Parathyroid adenoma (tissue), 2 donors: ENCODE measurements around the gene USP36.

Experiments used
- H2AFZ ChIP-seq: fragments of 300-600 bp; sonication (generic); one replicate; pipeline ENCODE4 v1.7.0; 2017; ENCODE audit warnings: antibody characterized with exemption, mild to moderate bottlenecking
- H3K27ac ChIP-seq: fragments of 300-600 bp; sonication (generic); one replicate; pipeline ENCODE4 v1.7.0; 2017
- H3K27me3 ChIP-seq: fragments of 300-600 bp; sonication (generic); one replicate; pipeline ENCODE4 v1.7.0; 2017; ENCODE audit warnings: low read length; ENCODE audit not compliant: control insufficient read depth, insufficient read depth
- H3K36me3 ChIP-seq: fragments of 300-600 bp; sonication (generic); one replicate; pipeline ENCODE4 v1.7.0; 2017; ENCODE audit warnings: low read length; ENCODE audit not compliant: control insufficient read depth, insufficient read depth
- H3K4me1 ChIP-seq: fragments of 300-600 bp; sonication (generic); one replicate; pipeline ENCODE4 v1.7.0; 2017; ENCODE audit warnings: control low read depth
- H3K4me2 ChIP-seq: fragments of 300-600 bp; sonication (generic); one replicate; pipeline ENCODE4 v1.7.0; 2017; ENCODE audit warnings: low read length
- H3K4me3 ChIP-seq: fragments of 300-600 bp; sonication (generic); one replicate; pipeline ENCODE4 v1.7.0; 2017; ENCODE audit warnings: low read depth, low read length
- H3K79me2 ChIP-seq: fragments of 300-600 bp; sonication (generic); one replicate; pipeline ENCODE4 v1.7.0; 2017; ENCODE audit warnings: control low read depth
- H3K9ac ChIP-seq: fragments of 300-600 bp; sonication (generic); one replicate; pipeline ENCODE4 v1.7.0; 2017; ENCODE audit warnings: mild to moderate bottlenecking
- H3K9me3 ChIP-seq: fragments of 300-600 bp; sonication (generic); one replicate; pipeline ENCODE4 v1.7.0; 2017; ENCODE audit warnings: low read length; ENCODE audit not compliant: control insufficient read depth
- CTCF ChIP-seq: fragments of 300-600 bp; sonication (generic); IDR thresholded peaks from one replicate; pipeline ENCODE4 v1.7.0; 2017; ENCODE audit warnings: antibody characterized with exemption, mild to moderate bottlenecking
- donor health status: primary hyperparathyroidism.

The USP36 gene

GRCh38 chr17:78839762-78840529 is 668 bp downstream of the USP36 start:
- Histone ChIP-seq H3K27ac (peak overlapping the region; percentile 93), H3K27me3 (no peaks in the 10 kb centered on the region), H2AFZ (peak overlapping the region; percentile 90), H3K9me3 (no peaks in the 10 kb centered on the region), H3K4me3 (peak overlapping the region; percentile 92), H3K4me2 (peak overlapping the region; percentile 80), H3K9ac (peak overlapping the region; percentile 89), H3K36me3 (no peaks in the 10 kb centered on the region), H3K79me2 (peaks cover 39% of the 10 kb centered on the region), H3K4me1 (peaks cover 10% of the 10 kb centered on the region)
- TF ChIP-seq CTCF, result no peak

- Histone ChIP-seq H2AFZ (no peak overlapping the region), H3K9me3 (no peaks in the 10 kb centered on the region), H3K4me2 (peak overlapping the region; percentile 80), H3K27me3 (no peaks in the 10 kb centered on the region), H3K4me1 (peaks cover 10% of the 10 kb centered on the region), H3K36me3 (no peaks in the 10 kb centered on the region), H3K4me3 (peak overlapping the region; percentile 92), H3K27ac (no peak overlapping the region), H3K79me2 (peaks cover 42% of the 10 kb centered on the region), H3K9ac (peak overlapping the region; percentile 89)
- no peak for TF ChIP-seq CTCF
Measured at GRCh38 chr17:78839235-78839761, 1.3 kb downstream of the USP36 start.

- Histone ChIP-seq H3K79me2 (peaks cover 43% of the 10 kb centered on the region), H3K4me3 (no peak overlapping the region)
Measured at GRCh38 chr17:78838574-78839005, 2.0 kb downstream of the USP36 start.

GRCh38 chr17:78836420-78837021 is 4.1 kb downstream of the USP36 start:
- Histone ChIP-seq H3K27me3 (no peaks in the 10 kb centered on the region), H3K9me3 (no peaks in the 10 kb centered on the region), H3K9ac (no peak overlapping the region), H3K4me3 (no peak overlapping the region), H3K36me3 (no peaks in the 10 kb centered on the region), H3K4me2 (no peak overlapping the region), H3K27ac (no peak overlapping the region), H3K79me2 (peaks cover 50% of the 10 kb centered on the region), H2AFZ (no peak overlapping the region), H3K4me1 (peaks cover 10% of the 10 kb centered on the region)
- no peak for TF ChIP-seq CTCF

More at GRCh38 chr17:78838574-78839005, 2.0 kb downstream of the USP36 start:
- Histone ChIP-seq H3K4me1 (peaks cover 10% of the 10 kb centered on the region), H3K9ac (no peak overlapping the region), H3K9me3 (no peaks in the 10 kb centered on the region), H3K27me3 (no peaks in the 10 kb centered on the region), H3K27ac (no peak overlapping the region), H3K4me2 (no peak overlapping the region), H2AFZ (no peak overlapping the region), H3K36me3 (no peaks in the 10 kb centered on the region)
- TF ChIP-seq CTCF, result no peak
